Jurkat, Clone E6-1 (cell line): ENCODE results near the gene NDUFS1.
"Not testable (repeated sequence)": the region's sequence is repeated elsewhere in the genome, so short reads cannot be mapped to it uniquely, and the experiment has no call there.

Experiments
- DNase-seq: peaks from one replicate; pipeline ENCODE4 v3.0.0-alpha.2; 2011; ENCODE audit warnings: low read depth, low spot score
- H3K4me3 ChIP-seq: 2 replicates; pipeline ENCODE4 v1.5.1; 2011; ENCODE audit warnings: mild to moderate bottlenecking, low read length, control low read depth, moderate library complexity

Gene NDUFS1

DNA sequence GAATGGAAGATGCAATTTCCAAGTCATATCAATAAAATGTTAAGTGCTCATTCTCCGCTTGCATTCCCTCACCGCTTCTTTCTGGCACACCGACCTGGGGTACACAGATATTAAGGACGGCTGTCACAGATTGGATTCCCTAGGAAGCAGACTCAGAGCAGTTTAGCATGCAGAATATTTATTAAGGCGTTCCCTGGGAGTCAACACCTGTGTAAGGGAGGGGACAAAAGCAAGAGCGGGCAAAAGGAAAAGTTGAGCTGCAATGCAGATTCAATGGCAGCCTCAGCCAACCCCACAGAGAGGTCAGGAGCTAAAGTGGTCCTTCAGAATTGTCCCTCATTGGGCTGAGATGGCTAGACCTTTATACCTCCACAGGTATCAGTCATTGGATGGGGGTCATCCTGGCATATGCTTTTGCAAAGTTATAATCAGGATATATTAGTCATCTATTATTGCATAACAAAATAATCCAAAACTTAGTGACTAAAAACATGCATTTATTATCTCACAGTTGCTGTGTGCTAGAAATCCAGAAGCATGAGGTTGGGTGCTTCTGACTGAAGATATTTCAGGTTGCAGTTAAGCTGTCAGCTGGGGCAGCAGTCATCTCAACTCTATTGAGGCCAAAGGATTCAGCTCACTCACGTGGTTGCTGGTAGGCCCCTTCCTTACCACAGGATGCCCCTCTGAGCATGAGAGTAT lies 46.2 kb downstream of the NDUFS1 start:
- DNase-seq: no peak
- no peak overlapping the region for H3K4me3 ChIP-seq

DNA sequence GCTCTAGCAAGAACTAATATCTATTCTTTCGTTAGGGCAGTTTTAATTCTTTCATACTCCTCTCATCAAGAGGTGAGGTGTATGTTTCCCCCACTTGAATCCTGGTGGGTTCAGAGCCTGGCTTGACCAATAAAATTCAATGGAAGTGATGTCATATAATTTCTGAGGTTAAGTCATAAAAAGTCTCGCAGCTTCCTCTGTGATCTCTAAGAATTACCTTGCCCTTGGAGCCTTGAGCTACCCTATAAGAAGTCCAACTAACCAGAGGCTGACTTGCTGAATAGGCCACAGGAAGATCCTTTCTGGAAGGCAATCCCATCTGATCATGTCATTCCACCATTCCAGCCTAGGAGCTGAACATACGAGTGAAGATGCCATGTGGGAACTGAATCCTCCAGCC lies 47.1 kb downstream of the NDUFS1 start:
- H3K4me3 ChIP-seq: no peak overlapping the region
- DNase-seq: no peak

DNA sequence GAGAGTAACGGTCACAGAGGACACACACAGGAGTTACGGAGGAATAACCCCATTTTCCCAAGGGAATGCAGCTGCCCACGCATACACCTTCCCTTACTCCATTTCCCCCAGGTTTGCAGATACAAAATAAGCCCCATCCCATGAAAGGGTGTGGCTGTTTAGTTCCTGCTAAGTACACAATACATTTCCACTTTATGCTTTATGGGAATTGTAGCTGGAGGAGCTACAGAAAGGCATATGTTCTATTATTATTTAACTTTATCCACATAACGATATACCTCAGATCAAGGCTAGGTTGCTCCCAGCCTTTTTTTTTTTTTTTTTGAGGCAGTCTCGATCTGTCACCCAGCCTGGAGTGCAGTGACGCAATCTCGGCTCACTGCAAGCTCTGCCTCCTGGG lies 50.5 kb downstream of the NDUFS1 start:
- H3K4me3 ChIP-seq: no peak overlapping the region
- no peak for DNase-seq

DNA sequence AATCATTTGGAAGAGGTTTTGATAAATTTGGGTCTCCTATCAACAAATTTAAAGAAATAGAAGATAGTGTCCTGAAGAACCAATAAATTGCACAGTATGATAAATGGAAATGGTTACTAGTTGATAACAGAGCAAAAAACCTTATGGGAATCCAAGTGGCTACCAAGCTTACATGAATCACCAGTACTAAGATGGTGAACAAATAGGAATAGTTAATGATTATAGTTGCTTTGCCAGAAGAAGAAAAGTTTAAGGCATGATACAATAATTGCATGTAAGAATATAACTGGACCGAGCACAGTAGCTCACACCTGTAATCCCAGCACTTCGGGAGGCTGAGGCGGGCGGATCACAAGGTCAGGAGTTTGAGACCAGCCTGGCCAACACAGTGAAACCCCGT lies 53.7 kb downstream of the NDUFS1 start:
- no peak overlapping the region for H3K4me3 ChIP-seq
- DNase-seq: no peak

DNA sequence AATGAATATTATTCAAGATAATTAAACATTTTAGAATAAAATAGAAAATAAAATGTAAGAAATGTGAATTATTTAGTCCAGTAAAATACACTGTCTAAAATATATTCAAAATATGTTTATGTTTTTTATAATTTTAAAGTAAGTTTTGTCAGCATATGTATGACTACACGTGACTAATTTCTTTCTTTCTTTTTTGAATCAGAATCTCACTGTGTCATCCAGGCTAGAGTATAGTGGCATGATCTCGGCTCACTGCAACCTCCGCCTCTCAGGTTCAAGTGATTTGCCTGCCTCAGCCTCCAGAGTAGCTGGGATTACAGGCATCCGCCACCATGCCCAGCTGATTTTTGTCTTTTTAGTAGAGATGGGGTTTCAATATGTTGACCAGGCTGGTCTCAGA lies 54.2 kb downstream of the NDUFS1 start:
- no peak overlapping the region for H3K4me3 ChIP-seq
- DNase-seq: no peak

DNA sequence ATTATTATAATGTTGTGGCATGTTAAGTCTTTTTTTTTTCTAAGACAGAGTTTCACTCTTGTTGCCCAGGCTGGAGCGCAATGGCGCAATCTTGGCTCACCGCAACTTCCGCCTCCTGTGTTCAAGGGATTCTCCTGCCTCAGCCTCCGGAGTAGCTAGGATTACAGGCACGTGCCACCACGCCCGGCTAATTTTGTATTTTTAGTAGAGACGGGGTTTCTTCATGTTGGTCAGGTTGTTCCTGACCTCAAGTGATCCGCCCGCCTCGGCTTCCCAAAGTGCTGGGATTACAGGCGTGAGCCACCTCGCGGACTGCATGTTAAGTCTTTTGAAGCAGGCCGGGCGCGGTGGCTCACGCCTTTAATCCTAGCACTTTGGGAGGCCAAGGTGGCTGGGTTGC lies 60.4 kb downstream of the NDUFS1 start:
- DNase-seq, H3K4me3 ChIP-seq: not testable (repeated sequence)

DNA sequence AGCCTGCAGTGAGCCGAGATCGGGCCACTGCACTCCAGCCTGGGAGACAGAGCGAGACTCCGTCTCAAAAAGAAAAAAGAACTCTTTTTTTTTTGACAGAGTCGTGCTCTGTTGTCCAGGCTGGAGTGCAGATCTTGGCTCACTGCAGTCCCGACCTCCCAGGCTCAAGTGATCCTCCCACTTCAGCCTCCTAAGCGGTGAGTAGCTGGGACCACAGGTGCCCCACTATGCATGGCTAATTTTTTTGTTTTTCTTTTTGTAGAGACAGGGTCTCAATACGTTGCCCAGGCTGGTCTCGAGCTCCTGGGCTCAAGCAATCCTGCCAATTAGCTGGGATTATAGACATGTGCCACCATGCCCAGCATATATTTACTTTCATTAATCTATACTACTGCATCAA lies 60.8 kb downstream of the NDUFS1 start:
- H3K4me3 ChIP-seq: no peak overlapping the region
- DNase-seq: no peak

DNA sequence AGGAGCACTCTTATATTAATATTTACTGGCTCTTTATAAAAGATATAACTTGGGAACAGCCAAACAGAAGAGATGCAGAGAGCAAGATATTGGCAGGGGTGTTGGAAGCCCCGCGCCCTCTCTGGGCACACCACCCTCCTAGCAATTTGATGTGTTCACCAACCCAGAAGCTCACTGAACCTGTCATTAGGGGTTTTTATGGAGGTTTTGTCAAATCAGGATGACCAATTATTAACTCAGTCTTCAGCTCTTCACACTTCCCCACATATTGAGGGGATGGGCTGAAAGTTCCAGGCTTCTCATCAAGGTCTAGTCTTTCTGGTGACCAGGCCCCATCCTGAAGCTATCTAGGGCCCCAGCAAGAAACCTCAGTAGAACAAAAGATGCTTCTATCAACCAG lies 62.4 kb downstream of the NDUFS1 start:
- DNase-seq: no peak
- no peak overlapping the region for H3K4me3 ChIP-seq

DNA sequence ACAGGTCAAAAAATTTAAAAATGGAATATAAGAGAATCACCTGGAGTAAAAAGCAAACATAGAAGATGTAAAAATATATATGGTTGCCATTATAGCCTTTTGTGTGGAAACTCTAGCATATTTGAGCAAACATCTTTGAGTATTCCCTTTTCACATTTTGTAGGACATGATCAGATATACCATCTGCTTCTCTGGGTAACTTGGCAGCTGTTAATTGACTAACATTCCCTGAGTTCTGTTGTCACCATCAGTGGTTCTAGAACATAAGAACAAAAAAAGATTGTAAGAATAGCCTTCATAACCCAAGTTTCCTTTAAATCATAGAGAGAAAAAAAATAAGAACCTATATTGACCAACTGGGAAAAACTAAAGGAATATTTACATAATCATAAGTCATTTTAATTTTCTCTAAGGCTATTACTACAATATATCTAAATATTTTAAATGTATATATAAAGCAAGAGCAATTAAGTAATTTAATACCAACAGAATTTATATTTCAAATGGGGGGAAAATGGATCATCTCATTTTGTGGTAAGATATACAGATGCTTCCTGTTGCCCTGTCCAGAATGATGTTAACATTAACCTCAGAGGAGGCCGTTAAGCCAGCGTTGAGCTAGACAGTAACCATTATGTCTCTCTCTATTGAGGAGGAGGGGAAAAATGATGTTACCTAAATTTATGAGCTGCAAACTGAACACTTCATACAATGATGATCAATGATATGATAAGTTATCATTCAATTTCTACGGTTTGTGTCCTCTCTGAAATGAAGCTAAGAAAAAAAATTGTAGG lies 63.5 kb downstream of the NDUFS1 start:
- no peak for DNase-seq
- no peak overlapping the region for H3K4me3 ChIP-seq

DNA sequence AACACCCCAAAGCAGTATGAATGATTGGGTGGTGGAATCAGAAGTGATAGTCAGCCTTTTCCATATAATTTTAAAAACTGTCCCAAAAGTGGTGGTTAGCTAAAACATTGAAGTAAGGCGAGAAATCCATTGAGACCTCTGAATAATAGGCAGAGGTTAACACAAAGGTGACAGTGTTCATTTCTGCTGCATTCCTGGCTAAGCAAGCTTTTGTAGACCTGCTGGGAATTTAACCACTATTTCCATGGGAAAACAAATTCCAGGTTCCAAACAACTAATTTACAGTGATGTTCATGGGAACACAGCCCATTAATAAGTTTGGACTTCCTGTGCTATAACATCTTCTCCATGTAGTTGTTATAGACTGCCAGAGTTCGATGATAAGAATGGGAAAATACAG lies 66.9 kb downstream of the NDUFS1 start:
- no peak overlapping the region for H3K4me3 ChIP-seq

DNA sequence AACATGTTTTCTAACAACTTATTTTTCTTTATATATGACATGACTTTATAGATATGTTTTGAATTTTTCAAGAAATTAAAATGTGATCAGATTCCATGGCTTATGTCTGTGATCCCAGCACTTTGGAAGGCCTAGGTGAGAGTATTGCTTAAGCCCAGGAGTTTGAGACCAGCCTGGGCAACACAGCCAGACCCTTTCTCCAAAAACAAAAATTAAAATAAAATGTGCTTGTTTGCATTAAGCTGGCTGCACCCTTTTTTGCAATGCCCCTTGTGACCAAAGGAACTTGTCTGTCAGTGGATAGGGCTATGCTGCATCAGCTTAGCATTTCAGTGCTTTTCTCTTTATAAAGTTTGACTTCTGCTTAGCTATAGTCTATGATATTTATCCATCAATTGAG lies 71.0 kb downstream of the NDUFS1 start:
- no peak for DNase-seq
- no peak overlapping the region for H3K4me3 ChIP-seq

More for the DNA sequence above, 66.9 kb downstream of the NDUFS1 start:
- DNase-seq: no peak

DNA sequence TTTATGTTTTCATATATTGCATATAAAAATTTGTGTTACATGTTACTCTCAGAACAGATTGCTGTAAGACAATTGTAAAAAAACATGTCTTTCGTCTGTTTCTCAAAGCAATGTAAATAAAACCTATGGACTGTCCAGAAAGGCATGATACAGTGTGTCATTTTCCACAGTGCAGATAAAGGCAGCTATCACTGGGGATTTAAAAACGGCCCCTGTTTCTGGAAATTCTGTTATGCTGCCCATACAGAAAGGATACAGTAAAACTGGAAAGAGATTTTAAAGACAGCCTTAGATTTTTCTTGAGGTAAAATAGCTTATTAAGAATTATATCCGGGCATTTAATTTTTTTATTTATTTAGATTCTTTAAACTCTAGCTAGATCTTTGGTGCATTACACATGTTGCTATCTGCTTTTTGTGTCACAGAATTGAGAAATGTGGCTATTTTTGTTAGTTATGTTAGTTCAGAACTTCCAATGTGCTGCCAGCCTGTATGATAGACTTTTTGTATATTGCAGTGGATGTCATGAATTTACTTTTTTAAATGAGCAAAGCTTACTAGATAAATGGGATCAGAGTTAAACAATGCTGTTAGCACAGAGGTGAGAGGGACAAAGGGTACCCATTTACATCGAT lies 72.4 kb downstream of the NDUFS1 start:
- no peak for DNase-seq
- H3K4me3 ChIP-seq: peak overlapping the region; percentile 81

DNA sequence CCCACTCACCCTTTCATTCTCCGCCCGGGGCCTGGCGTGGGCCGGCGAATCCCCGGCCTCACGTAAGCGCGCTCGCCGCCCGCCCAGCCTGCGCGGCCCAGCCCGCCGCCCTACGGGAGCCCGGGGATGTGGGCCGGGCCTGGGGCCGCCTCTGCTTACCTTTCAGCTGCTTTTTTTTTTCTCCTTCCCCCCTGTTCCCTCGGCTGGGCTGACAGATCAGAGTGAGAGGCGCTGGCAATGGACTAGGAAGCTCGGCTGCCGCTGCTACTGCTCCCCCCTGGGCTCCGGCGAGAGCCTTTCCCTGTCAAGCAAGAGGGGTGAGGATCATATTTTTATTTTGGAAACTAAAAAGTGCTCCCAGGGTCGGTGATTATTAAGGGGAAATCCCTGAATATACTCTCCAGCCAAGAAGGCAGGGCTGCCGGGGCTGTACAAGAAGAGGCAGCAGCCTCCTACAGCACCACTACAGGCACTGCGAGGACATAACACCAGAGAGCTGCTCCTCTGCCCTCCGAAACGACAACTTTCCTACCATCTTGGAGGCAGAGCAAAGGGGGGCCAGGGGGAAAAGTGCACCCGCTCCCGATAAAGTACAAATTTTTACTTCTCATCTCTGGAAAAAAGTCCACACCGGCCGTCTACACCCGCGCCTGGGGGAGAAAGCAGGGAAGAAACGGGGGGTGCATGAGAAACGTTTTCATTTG lies 73.3 kb downstream of the NDUFS1 start, which contains the start of gene INO80D:
Gene INO80D (minus strand): TSS at position 433 of the 704 bp plus-strand sequence. CDS start 23,158 bp downstream, outside the sequence.
- peak; percentile 86 for DNase-seq
- H3K4me3 ChIP-seq: peak within 1 kb of the TSS; percentile 81

DNA sequence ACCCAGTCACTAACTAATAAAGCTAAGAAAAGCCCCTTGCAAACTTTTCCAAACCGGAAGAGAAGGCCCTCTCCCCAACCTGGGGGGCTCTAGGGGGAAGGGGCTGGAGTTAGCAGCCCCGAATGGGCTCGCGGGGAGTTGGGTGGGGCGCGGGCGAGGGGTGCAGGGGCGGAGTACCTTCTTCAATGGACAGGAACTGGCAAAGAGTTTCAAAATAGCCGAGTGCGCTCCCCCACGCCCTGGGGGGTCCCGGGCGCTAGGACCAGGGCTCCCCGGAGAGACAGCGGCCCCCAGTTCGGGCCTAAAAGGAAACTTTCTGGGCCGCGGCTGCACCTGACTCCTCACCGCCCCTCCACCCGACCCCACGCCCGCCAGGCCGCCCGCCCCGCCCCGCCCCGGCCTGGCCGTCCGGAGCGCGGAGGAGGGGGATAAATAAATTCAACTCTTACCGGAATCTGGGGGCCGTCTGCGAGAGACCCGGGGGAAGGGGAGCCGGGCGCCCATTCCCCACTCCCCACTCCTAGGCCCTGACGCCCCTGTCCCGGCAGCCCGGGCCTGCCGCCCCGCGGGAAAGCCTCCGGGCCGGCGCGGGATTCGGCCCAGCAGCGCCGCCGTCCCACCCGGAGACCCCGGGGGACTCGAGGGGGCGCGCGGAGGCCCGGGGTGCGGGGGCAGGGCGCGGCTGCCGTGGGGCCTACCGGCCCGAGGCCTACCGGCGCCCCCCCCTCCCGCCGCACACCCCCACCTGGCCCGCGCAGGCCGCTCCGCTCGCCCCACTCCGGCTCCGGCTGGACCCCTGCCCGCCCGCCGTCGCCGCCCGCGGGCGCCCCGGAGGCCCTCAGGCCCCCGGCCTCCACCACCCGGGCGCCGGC lies 74.1 kb downstream of the NDUFS1 start:
- DNase-seq: no peak
- H3K4me3 ChIP-seq: peak overlapping the region; percentile 81

DNA sequence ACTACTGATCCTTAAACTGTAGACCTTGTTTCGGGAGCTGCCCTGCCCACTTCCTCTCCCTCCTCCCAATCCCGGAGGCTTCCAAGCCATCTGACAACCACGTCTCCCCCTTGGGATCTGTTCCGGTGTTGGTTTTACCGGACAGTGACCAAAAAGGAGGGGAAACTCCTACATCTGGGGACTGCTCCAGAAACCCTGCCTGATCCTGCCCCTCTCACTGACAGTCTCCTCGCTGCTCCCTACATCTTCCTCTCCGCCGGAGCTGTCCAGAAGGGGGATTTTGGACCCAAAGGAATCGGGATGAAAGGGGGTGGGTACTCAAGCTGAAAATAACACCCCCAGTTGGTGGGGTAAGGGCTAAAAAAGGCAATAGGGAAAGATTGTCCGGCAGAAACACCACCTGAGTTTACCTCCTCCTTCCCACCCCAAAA lies 74.8 kb downstream of the NDUFS1 start:
- DNase-seq: no peak
- H3K4me3 ChIP-seq: peak overlapping the region; percentile 81

DNA sequence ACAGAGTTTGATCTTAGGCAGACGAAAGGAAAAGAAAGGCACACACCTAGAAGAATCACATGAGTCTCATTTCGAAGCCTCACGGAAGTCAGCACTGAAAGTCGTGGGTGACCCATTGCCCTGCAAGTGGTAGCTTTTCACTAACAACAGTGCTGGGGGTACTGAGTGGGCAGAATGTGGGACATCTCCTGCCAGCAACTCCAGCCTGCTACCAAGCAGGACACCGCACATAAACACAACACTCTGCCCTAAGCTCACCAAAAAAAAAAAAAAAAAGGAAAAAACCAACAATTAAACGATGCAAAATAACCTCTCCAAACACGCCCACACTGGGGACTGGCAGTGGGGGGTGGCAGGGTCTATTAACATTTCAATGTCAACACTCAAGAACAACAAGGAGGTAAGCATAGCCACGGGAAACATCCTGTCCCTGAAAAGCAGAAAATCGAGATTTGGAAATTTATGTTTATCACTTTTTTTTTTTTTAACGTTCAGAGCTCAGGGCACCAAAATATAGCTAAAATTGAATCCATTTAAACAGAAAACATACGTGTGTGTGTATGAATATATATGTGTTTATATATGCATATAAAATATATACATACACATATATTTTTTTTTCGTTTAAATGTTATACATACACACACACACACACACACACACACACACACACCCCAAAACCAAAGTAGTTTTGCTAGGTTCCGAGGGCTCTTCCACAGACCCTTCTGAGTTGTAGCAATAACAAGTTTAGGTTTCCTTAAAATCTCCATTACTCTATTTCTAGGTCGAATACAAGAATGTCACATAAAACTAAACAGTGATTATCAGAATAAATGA lies 75.4 kb downstream of the NDUFS1 start:
- DNase-seq: no peak
- H3K4me3 ChIP-seq: peak overlapping the region; percentile 81

DNA sequence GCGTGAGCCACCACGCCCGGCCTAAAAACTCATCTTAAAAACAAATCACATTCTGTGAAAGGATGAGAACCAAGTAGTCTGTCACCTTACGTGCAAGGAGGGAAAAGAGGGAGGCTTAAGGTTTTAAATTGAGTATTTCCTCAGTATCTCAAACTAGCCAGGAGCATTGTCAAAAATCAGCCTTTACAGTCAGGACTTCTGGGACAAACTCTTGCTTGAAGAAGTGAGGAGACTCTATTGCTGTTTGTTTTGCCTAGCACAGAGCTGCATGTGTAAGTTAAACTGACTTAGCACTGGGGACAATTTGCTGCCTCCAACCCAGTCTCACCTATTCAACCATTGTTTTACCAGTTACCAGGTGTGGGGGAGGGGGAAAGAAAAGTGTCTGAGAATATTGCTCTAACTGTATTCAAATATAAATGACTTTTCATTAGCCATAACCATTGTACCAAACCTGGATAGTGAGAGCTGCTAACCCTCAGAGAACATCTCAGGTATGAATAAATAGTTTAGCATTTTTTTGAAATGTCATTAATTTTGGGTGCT lies 76.9 kb downstream of the NDUFS1 start:
- H3K4me3 ChIP-seq: no peak overlapping the region
- DNase-seq: no peak
